ENCODE data around the gene CDH13. TPM values are rescaled to one million over a fixed set of nuclear protein-coding genes. Genes with fewer than 3 reads are reported as not detected.

Gene CDH13
- total and polyA plus RNA-seq, 2 donors (not counting 3 experiments of a cell fraction or from before 2014, with no cell fraction given) = 96.6 to 124 TPM

DNA sequence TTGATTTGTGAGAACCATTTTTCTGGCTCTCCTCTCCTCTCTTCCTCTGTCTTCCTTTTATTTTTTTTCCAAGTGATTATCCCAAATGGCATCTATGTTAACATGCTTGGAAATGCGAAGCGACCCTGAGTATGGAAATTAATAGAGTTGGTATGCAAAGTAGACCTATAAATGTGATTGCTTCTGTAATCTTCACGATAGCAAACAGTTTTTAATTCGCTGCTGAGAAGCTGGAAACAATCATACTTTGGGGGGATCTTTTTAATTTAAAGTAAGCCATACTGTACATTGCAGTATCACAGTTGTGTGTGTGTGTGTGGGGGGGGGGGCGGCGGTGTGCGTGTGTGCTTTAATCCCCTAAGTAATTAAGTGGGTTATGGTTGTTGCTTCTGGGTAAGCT, 233.3 kb downstream of the CDH13 start:
- Histone ChIP-seq H3K9me3 (replicated peaks; ENCODE audit: control insufficient read depth, insufficient read depth, low read length) (no peaks in the 10 kb centered on the region), H3K9me1 (replicated peaks; ENCODE audit: control insufficient read depth, extremely low read depth, insufficient read depth, low read length) (no peaks in the 10 kb centered on the region), H3K4me3 (replicated peaks in 1 of 3; ENCODE audit: insufficient read depth in 1 of 3, low read depth in 1 of 3, low read length in 3 of 3) (no peak overlapping the region), H3K36me3 (ENCODE audit: control insufficient read depth in 2 of 2, extremely low read depth in 1 of 2, insufficient read depth in 2 of 2, low read length in 2 of 2) (no peaks in the 10 kb centered on the region), H4K20me1 (replicated peaks; ENCODE audit: control insufficient read depth, extremely low read depth, insufficient read depth, low read length) (no peaks in the 10 kb centered on the region), H3K9ac (replicated peaks; ENCODE audit: extremely low read depth, insufficient read depth, low read length) (no peak overlapping the region), H3K4me2 (ENCODE audit: insufficient read depth, low read length) (no peak overlapping the region), H3K27ac (ENCODE audit: insufficient read depth, low read depth, low read length) (no peak overlapping the region), H3K27me3 (ENCODE audit: control insufficient read depth in 2 of 2, insufficient read depth in 2 of 2, low read length in 2 of 2) (no peaks in the 10 kb centered on the region), H3K79me2 (ENCODE audit: control insufficient read depth, insufficient read depth, low read length) (no peaks in the 10 kb centered on the region), H3K4me1 (ENCODE audit: control insufficient read depth, extremely low read depth, insufficient read depth, low read length) (no peaks in the 10 kb centered on the region), H2AFZ (ENCODE audit: low read depth, low read length) (no peak overlapping the region)
- intact Hi-C loops (cut with micrococcal nuclease) (no loop called here), dilution Hi-C loops (cut with MboI; ENCODE audit: extremely low pct_ligation_motif_present, low sequenced_read_pairs) (no loop called here)
- FAIRE-seq (no peak), DNase-seq (ENCODE audit: low read depth, low spot score) (no peak)
- BruUV-seq (replicated peaks) = no TSS peak
- TF ChIP-seq, protein P1, sequence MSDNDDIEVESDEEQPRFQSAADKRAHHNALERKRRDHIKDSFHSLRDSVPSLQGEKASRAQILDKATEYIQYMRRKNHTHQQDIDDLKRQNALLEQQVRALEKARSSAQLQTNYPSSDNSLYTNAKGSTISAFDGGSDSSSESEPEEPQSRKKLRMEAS (IDR thresholded peaks at IDR 0.05; ENCODE audit: insufficient read depth, insufficient read length) = no peak
- no peak for TF ChIP-seq GATA2 (IDR thresholded peaks at IDR 0.05; ENCODE audit: insufficient read depth, insufficient read length, low read depth, low read length)
- no peak for TF ChIP-seq POLR2A (IDR thresholded peaks at IDR 0.05; ENCODE audit: low read depth, low read length)
- no peak for TF ChIP-seq EZH2 (IDR thresholded peaks at IDR 0.05; ENCODE audit: borderline replicate concordance, low read depth, low read length, severe bottlenecking)
- no peak for TF ChIP-seq POLR2AphosphoS5 (IDR thresholded peaks at IDR 0.05; ENCODE audit: insufficient read depth, low read depth, low read length)
- TF ChIP-seq FOS (IDR thresholded peaks at IDR 0.05; ENCODE audit: borderline replicate concordance, insufficient read depth, low read length) = no peak
- TF ChIP-seq, protein P2, sequence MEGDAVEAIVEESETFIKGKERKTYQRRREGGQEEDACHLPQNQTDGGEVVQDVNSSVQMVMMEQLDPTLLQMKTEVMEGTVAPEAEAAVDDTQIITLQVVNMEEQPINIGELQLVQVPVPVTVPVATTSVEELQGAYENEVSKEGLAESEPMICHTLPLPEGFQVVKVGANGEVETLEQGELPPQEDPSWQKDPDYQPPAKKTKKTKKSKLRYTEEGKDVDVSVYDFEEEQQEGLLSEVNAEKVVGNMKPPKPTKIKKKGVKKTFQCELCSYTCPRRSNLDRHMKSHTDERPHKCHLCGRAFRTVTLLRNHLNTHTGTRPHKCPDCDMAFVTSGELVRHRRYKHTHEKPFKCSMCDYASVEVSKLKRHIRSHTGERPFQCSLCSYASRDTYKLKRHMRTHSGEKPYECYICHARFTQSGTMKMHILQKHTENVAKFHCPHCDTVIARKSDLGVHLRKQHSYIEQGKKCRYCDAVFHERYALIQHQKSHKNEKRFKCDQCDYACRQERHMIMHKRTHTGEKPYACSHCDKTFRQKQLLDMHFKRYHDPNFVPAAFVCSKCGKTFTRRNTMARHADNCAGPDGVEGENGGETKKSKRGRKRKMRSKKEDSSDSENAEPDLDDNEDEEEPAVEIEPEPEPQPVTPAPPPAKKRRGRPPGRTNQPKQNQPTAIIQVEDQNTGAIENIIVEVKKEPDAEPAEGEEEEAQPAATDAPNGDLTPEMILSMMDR (IDR thresholded peaks at IDR 0.05; ENCODE audit: extremely low read depth in 1 of 2, insufficient read depth in 1 of 2, low read depth in 1 of 2, low read length in 2 of 2) = no peak
- no peak for TF ChIP-seq JUN (IDR thresholded peaks at IDR 0.05; ENCODE audit: borderline replicate concordance, insufficient read depth, insufficient read length, low read depth)
- TF ChIP-seq MYC (IDR thresholded peaks at IDR 0.05; ENCODE audit: low read depth, low read length) = no peak
- ChIA-PET CTCF (interaction anchor here (1.4 to 1.7 kb wide), 2 partner anchors 20 to 77 kb away, joined by 3 read pairs; no protein-coding TSS in a partner anchor), POLR2A (no interaction called here)

All from endothelial cell of umbilical vein (primary cell).